Lung (tissue), 12 donors: Measurements from ENCODE around the gene SHB. TPM values are rescaled to one million over a fixed set of nuclear protein-coding genes. Genes with fewer than 3 reads are reported as not detected.

Source experiments
- ATAC-seq: fragments of 200-7000 bp; cut with Tn5 transposase; one replicate; pipeline ENCODE4 v1.9.1; 2020; ENCODE audit warnings: moderate number of reproducible peaks; ENCODE audit not compliant: insufficient read depth, low FRiP score
- DNase-seq, 3 donors: peaks; one replicate each; pipeline ENCODE4 v3.0.0-alpha.2; 2013 to 2017
- H3K27ac ChIP-seq, 2 donors: one replicate each; pipeline ENCODE4 v1.5.1; 2013; ENCODE audit warnings: mild to moderate bottlenecking in 2 of 2, moderate library complexity in 2 of 2, control low read depth in 1 of 2, inconsistent platforms in 1 of 2, low read depth in 1 of 2, low read length in 1 of 2
- H3K27me3 ChIP-seq, 3 donors: one replicate each; pipeline ENCODE4 v1.5.1; 2013; ENCODE audit warnings: low read length in 2 of 3; ENCODE audit not compliant: control insufficient read depth in 3 of 3, insufficient read depth in 3 of 3
- H3K36me3 ChIP-seq, 4 donors: one replicate each; pipeline ENCODE4 v1.5.1; 2013; ENCODE audit warnings: low read length in 4 of 4, mild to moderate bottlenecking in 1 of 4, moderate library complexity in 1 of 4; ENCODE audit not compliant: control insufficient read depth in 4 of 4, insufficient read depth in 4 of 4
- H3K4me1 ChIP-seq, 5 donors: one replicate each; pipeline ENCODE4 v1.5.1; 2013; ENCODE audit warnings: low read length in 5 of 5, mild to moderate bottlenecking in 2 of 5, moderate library complexity in 1 of 5; ENCODE audit not compliant: control insufficient read depth in 5 of 5, insufficient read depth in 5 of 5
- H3K4me3 ChIP-seq: one replicate; pipeline ENCODE4 v1.5.1; 2013; ENCODE audit warnings: mild to moderate bottlenecking, control low read depth, moderate library complexity
- H3K9ac ChIP-seq, 2 donors: one replicate each; pipeline ENCODE4 v1.5.1; 2013; ENCODE audit warnings: low read length in 2 of 2, control low read depth in 1 of 2; ENCODE audit not compliant: insufficient read depth in 1 of 2
- H3K9me3 ChIP-seq, 4 donors: one replicate each; pipeline ENCODE4 v1.5.1; 2013; ENCODE audit warnings: low read length in 3 of 4, mild to moderate bottlenecking in 1 of 4, moderate library complexity in 1 of 4; ENCODE audit not compliant: control insufficient read depth in 4 of 4, insufficient read depth in 3 of 4
- WGBS, 2 donors: extraction: QIAGEN DNeasy Blood & Tissue Kit; methylation state at CpG; one replicate each; pipeline ENCODE4 v1.1.7; 2013; 5-methylcytosine and 5-hydroxymethylcytosine counted together
- polyA plus RNA-seq, 2 donors: library from polyadenylated mRNA; stranded (reverse); fragments of 200-250 nt; gene quantifications; one replicate each; pipeline ENCODE4 v1.2.1, GENCODE V29; 2013
- total RNA-seq, 2 donors: library from RNA; depleted of rRNA in 1 of 2; stranded (reverse); fragments of >200 nt in 1 of 2; gene quantifications; one replicate each; pipeline ENCODE4 v1.2.1, GENCODE V29; 2014 to 2021
- TF ChIP-seq, protein P1 (sequence below): IDR thresholded peaks from 2 replicates; pipeline ENCODE4 v1.5.1; 2012; ENCODE audit warnings: mild to moderate bottlenecking; ENCODE audit errors: control extremely low read depth, extremely low read depth
- donor health status: control.
- donor health status: control.
- donor health status: Bipolar disorder and iron deficiency.
- donor health status: healthy.
- donor health status: DM: yes; HTN: yes; CAD: no.

SHB gene
- total and polyA plus RNA-seq, 4 donors: 10.8 to 32.3 (median 14.4) TPM

GRCh38 chr9:37926737-37927118 lies 142.3 kb downstream of the SHB start:
- H3K36me3 ChIP-seq: no peaks in the 10 kb centered on the region
- peaks cover 0 to 22% (median 13%) of the 10 kb centered on the region in 5 donors for H3K4me1 ChIP-seq
- no peak overlapping the region for H3K27ac ChIP-seq
- TF ChIP-seq, protein P1, sequence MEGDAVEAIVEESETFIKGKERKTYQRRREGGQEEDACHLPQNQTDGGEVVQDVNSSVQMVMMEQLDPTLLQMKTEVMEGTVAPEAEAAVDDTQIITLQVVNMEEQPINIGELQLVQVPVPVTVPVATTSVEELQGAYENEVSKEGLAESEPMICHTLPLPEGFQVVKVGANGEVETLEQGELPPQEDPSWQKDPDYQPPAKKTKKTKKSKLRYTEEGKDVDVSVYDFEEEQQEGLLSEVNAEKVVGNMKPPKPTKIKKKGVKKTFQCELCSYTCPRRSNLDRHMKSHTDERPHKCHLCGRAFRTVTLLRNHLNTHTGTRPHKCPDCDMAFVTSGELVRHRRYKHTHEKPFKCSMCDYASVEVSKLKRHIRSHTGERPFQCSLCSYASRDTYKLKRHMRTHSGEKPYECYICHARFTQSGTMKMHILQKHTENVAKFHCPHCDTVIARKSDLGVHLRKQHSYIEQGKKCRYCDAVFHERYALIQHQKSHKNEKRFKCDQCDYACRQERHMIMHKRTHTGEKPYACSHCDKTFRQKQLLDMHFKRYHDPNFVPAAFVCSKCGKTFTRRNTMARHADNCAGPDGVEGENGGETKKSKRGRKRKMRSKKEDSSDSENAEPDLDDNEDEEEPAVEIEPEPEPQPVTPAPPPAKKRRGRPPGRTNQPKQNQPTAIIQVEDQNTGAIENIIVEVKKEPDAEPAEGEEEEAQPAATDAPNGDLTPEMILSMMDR: no peak
- no peaks in the 10 kb centered on the region for H3K27me3 ChIP-seq
- no peak for ATAC-seq
- H3K4me3 ChIP-seq: no peak overlapping the region
- H3K9ac ChIP-seq: no peak overlapping the region
- 78 to 90% methylated on average over 1 of the region's 1 CpG for whole genome bisulfite sequencing, 2 donors
- no peak for DNase-seq
- no peaks in the 10 kb centered on the region for H3K9me3 ChIP-seq

- TF ChIP-seq, protein P1: no peak
- H3K4me1 ChIP-seq: peaks cover 0 to 28% (median 14%) of the 10 kb centered on the region in 5 donors
- DNase-seq (no peak), ATAC-seq (peak; percentile 56)
- no peak overlapping the region for H3K9ac ChIP-seq
- H3K27me3 ChIP-seq: no peaks in the 10 kb centered on the region
- H3K9me3 ChIP-seq: no peaks in the 10 kb centered on the region
- H3K36me3 ChIP-seq: no peaks in the 10 kb centered on the region
- H3K4me3 ChIP-seq: no peak overlapping the region
- H3K27ac ChIP-seq: peak overlapping the region in 1 of 2 donors; percentile 37
- WGBS, 2 donors: 72 to 87% methylated on average over 15 of the region's 15 CpGs
Observed at GRCh38 chr9:37925786-37926736, 143.0 kb downstream of the SHB start.

GRCh38 chr9:37925006-37925405 lies 144.0 kb downstream of the SHB start:
- Histone ChIP-seq H3K9ac (no peak overlapping the region), H3K36me3 (no peaks in the 10 kb centered on the region), H3K4me3 (no peak overlapping the region), H3K27me3 (no peaks in the 10 kb centered on the region), H3K4me1 (peaks cover 0 to 36% (median 18%) of the 10 kb centered on the region in 5 donors), H3K27ac (no peak overlapping the region), H3K9me3 (no peaks in the 10 kb centered on the region)
- TF ChIP-seq, protein P1: no peak
- ATAC-seq: no peak
- WGBS, 2 donors: 86 to 91% methylated on average over 6 of the region's 6 CpGs
- no peak for DNase-seq
